ENCODE results near the gene OXTR.

Gene OXTR

DNA sequence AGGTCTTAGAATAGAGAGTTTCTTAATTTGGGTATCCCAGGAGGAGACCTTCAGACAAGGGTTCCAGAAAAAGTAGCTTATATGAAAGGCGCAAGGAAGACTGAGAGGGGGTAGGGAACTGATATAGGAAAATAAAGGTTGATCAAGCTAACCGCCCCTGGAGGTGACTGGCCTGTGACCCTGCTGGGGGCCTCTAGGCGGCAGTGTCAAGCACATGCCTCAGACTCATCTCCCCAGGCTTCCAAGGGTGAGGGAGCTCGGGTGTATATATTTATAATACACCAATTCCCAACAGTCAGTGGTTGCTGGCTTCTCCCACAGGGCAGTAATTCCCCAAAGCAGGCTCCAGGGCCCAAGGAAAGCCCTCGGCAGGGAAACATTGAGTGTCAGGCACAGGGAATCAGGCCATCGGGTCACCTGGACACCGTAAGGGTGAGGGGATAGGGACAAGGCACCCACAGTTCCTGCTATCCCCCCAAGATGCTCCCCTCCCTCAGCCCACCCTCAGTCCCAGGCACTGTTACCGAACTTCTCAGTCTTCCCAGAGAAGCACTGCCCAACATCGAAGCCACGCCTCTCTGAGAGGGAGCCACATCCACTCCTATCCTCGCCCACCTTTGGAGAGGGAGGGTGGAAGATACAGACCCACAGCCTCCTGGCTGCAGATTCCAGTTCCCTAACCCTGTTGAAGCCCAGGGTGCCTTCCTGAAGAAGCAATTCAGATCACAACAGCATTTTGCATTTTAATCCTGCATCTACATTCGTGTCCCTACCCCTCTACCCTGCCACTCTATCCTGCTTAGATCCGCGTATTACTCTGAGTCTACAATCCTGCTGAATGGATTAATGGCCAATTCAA is 55.3 kb downstream of the OXTR start:
- peaks cover 39% of the 10 kb centered on the region for H3K4me1 ChIP-seq (ENCODE audit: low read depth, poor library complexity, severe bottlenecking)
- no peaks in the 10 kb centered on the region for H3K36me3 ChIP-seq (ENCODE audit: insufficient read depth)
- TF ChIP-seq, protein P1, sequence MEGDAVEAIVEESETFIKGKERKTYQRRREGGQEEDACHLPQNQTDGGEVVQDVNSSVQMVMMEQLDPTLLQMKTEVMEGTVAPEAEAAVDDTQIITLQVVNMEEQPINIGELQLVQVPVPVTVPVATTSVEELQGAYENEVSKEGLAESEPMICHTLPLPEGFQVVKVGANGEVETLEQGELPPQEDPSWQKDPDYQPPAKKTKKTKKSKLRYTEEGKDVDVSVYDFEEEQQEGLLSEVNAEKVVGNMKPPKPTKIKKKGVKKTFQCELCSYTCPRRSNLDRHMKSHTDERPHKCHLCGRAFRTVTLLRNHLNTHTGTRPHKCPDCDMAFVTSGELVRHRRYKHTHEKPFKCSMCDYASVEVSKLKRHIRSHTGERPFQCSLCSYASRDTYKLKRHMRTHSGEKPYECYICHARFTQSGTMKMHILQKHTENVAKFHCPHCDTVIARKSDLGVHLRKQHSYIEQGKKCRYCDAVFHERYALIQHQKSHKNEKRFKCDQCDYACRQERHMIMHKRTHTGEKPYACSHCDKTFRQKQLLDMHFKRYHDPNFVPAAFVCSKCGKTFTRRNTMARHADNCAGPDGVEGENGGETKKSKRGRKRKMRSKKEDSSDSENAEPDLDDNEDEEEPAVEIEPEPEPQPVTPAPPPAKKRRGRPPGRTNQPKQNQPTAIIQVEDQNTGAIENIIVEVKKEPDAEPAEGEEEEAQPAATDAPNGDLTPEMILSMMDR (conservative IDR thresholded peaks at IDR 0.05; ENCODE audit: low read depth, low read length), result no peak
- H2AFZ ChIP-seq (ENCODE audit: low read depth), result no peak overlapping the region
- H4K20me1 ChIP-seq (ENCODE audit: insufficient read depth), result no peaks in the 10 kb centered on the region
- no peak overlapping the region for H3K27ac ChIP-seq
- H3K79me2 ChIP-seq (ENCODE audit: insufficient read depth, low read depth), result no peaks in the 10 kb centered on the region
- no peak overlapping the region for H3K9ac ChIP-seq
- H3K4me2 ChIP-seq, result no peak overlapping the region
- H3K27me3 ChIP-seq (ENCODE audit: insufficient read depth, low read depth), result no peaks in the 10 kb centered on the region
- H3K4me3 ChIP-seq (IDR thresholded peaks at IDR 0.05; ENCODE audit: insufficient read depth, low read depth, low read length), result no peak overlapping the region

DNA sequence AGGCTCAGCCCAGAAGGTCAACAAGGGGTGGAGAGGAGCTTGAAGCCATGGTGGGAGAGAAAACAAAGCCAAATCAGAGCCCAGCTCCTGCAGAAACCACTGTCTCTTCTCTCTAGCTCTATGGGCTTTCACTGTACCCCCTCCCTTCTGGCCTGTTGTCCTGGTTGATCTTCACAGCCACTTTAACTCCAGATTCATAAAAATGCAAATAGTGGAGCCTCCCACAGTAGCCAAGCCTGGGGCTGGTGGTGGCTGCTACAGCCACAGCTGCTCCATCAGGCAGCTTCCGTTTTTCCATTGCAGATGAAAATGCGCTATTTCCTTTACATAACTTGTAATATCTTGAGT is 56.5 kb downstream of the OXTR start:
- peak overlapping the region; percentile 82 for H3K27ac ChIP-seq
- no peak overlapping the region for H3K4me3 ChIP-seq (IDR thresholded peaks at IDR 0.05; ENCODE audit: insufficient read depth, low read depth, low read length)
- no peaks in the 10 kb centered on the region for H3K36me3 ChIP-seq (ENCODE audit: insufficient read depth)
- TF ChIP-seq, protein P1 (conservative IDR thresholded peaks at IDR 0.05; ENCODE audit: low read depth, low read length), result no peak
- H3K9ac ChIP-seq, result peak overlapping the region; percentile 39; the same call in 1 of the 2 replicates
- peak overlapping the region; percentile 38 for H3K4me2 ChIP-seq
- H4K20me1 ChIP-seq (ENCODE audit: insufficient read depth), result no peaks in the 10 kb centered on the region
- no peaks in the 10 kb centered on the region for H3K27me3 ChIP-seq (ENCODE audit: insufficient read depth, low read depth)
- H3K4me1 ChIP-seq (ENCODE audit: low read depth, poor library complexity, severe bottlenecking), result peaks cover 39% of the 10 kb centered on the region
- peak overlapping the region; percentile 54 for H2AFZ ChIP-seq (ENCODE audit: low read depth)
- no peaks in the 10 kb centered on the region for H3K79me2 ChIP-seq (ENCODE audit: insufficient read depth, low read depth)

GRCh38 chr3:8712045-8712907 is 57.1 kb downstream of the OXTR start:
- Histone ChIP-seq H3K36me3 (ENCODE audit: insufficient read depth) (no peaks in the 10 kb centered on the region), H3K4me3 (IDR thresholded peaks at IDR 0.05; ENCODE audit: insufficient read depth, low read depth, low read length) (no peak overlapping the region), H3K4me1 (ENCODE audit: low read depth, poor library complexity, severe bottlenecking) (peaks cover 39% of the 10 kb centered on the region), H2AFZ (ENCODE audit: low read depth) (peak overlapping the region; percentile 54), H3K4me2 (peak overlapping the region; percentile 38), H3K27ac (peak overlapping the region; percentile 82), H3K27me3 (ENCODE audit: insufficient read depth, low read depth) (no peaks in the 10 kb centered on the region), H3K9ac (peak overlapping the region; percentile 39; the same call in 1 of the 2 replicates), H4K20me1 (ENCODE audit: insufficient read depth) (no peaks in the 10 kb centered on the region), H3K79me2 (ENCODE audit: insufficient read depth, low read depth) (no peaks in the 10 kb centered on the region)
- TF ChIP-seq, protein P1 (conservative IDR thresholded peaks at IDR 0.05; ENCODE audit: low read depth, low read length), result no peak

DNA sequence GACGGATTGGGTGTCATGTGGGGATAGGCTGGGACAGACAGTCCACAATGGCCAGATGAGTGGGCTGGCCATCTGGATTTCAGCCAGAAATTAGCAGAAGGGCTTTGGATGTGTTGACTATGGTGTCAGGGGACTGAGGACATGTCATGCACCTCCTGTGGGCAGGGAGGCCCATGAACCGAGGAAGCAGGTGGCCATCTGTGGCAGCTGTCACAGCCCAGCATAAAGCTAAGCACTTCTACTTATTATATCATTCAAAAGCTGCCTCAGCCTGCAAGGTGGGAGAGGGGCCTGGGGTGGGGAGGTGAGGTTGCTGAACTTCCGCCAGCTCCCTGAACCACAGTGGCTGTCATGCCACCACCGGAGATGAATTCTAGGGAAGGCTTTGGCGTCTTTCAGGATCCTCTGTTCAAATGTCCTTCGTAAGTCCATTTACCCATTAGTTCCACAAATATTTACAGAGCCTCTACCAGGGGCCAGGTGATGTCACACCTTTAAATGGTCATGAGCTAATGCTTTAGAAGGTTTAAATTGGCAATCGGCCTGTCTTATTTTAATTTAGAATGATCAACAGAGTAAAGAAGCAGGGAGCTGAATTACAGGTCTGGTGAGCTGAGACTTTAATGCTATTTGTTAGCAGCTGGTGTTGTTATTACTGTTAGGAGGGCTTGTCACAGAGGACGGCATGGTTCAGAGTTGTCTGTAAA is 59.5 kb downstream of the OXTR start:
- TF ChIP-seq, protein P1 (conservative IDR thresholded peaks at IDR 0.05; ENCODE audit: low read depth, low read length), result no peak
- Histone ChIP-seq H2AFZ (ENCODE audit: low read depth) (no peak overlapping the region), H3K27me3 (ENCODE audit: insufficient read depth, low read depth) (no peaks in the 10 kb centered on the region), H3K4me1 (ENCODE audit: low read depth, poor library complexity, severe bottlenecking) (peaks cover 35% of the 10 kb centered on the region), H3K4me2 (no peak overlapping the region), H4K20me1 (ENCODE audit: insufficient read depth) (no peaks in the 10 kb centered on the region), H3K79me2 (ENCODE audit: insufficient read depth, low read depth) (no peaks in the 10 kb centered on the region), H3K36me3 (ENCODE audit: insufficient read depth) (no peaks in the 10 kb centered on the region), H3K27ac (no peak overlapping the region), H3K9ac (no peak overlapping the region), H3K4me3 (IDR thresholded peaks at IDR 0.05; ENCODE audit: insufficient read depth, low read depth, low read length) (no peak overlapping the region)

Measured in KMS-11 (cell line).